H1 (cell line): Measurements from ENCODE around the gene LDLRAP1. TPM values are rescaled to one million over a fixed set of nuclear protein-coding genes. Genes with fewer than 3 reads are reported as not detected.
A peak's percentile ranks its signal among the peaks of the same experiment; 100 is the strongest.

Source experiments
- CTCF ChIA-PET: fragments of 300-600 bp; sonication (Branson Sonifier 250); formaldehyde crosslinking; loops from one replicate; lab custom pipeline; 2021; ENCODE audit not compliant: partially characterized antibody; lab: Charles Lee
- POLR2A ChIA-PET: fragments of 300-600 bp; sonication (Branson Sonifier 250); formaldehyde crosslinking; loops from one replicate; lab custom pipeline; 2021; ENCODE audit warnings: inconsistent platforms; ENCODE audit not compliant: partially characterized antibody; lab: Charles Lee
- DNase-seq, 2 experiments: peaks; one replicate each; pipeline versions ENCODE4 v3.0.0 to v3.0.0-alpha.2; 2010 to 2022; ENCODE audit warnings: low spot score in 2 of 2, low read depth in 1 of 2, mixed read lengths in 1 of 2
- FAIRE-seq: peaks from 2 replicates; lab custom pipeline; 2011; peaks lifted over from hg19 to GRCh38; lab: Jason Lieb, UNC
- H2AFZ ChIP-seq: 2 replicates; pipeline ENCODE4 v1.8.1; 2012; ENCODE audit warnings: low read length, inconsistent platforms
- H2AK5ac ChIP-seq: 2 replicates; pipeline ENCODE4 v1.6.1; 2013; ENCODE audit warnings: low read depth, low read length
- H2BK120ac ChIP-seq: replicated peaks from 2 replicates; pipeline ENCODE3; 2013; ENCODE audit warnings: low read depth, low read length, inconsistent platforms
- H2BK12ac ChIP-seq: 2 replicates; pipeline ENCODE4 v1.6.1; 2013; ENCODE audit warnings: low read depth, low read length
- H2BK15ac ChIP-seq: 2 replicates; pipeline ENCODE4 v1.6.1; 2013; ENCODE audit warnings: low read length
- H2BK20ac ChIP-seq: 2 replicates; pipeline ENCODE4 v1.6.1; 2013; ENCODE audit warnings: low read length
- H2BK5ac ChIP-seq: 2 replicates; pipeline ENCODE4 v1.6.1; 2013; ENCODE audit warnings: low read depth, low read length
- H3K14ac ChIP-seq: 2 replicates; pipeline ENCODE4 v1.6.1; 2013; ENCODE audit warnings: inconsistent platforms; ENCODE audit not compliant: insufficient read length
- H3K18ac ChIP-seq: 2 replicates; pipeline ENCODE4 v1.6.1; 2013; ENCODE audit warnings: low read length; ENCODE audit errors: extremely low read depth
- H3K23ac ChIP-seq: 2 replicates; pipeline ENCODE4 v1.6.1; 2013; ENCODE audit warnings: inconsistent platforms; ENCODE audit not compliant: insufficient read length
- H3K23me2 ChIP-seq: 2 replicates; pipeline ENCODE4 v1.6.1; 2013; ENCODE audit warnings: low read depth, low read length
- H3K27ac ChIP-seq: 2 replicates; pipeline ENCODE4 v1.6.1; 2011; ENCODE audit warnings: low read depth, low read length, inconsistent platforms
- H3K27me3 ChIP-seq, 4 experiments: replicated peaks in 1 of 4; 1 replicate in 1 of 4; 2 replicates in 3 of 4; pipeline versions ENCODE4 v1.6.1 to v1.8.1; 2011 to 2013; ENCODE audit warnings: low read length in 3 of 4, mild to moderate bottlenecking in 3 of 4, inconsistent platforms in 2 of 4, mixed read lengths in 2 of 4, moderate library complexity in 1 of 4; ENCODE audit not compliant: control insufficient read depth in 3 of 4, insufficient read depth in 3 of 4; ENCODE audit errors: extremely low read depth in 1 of 4
- H3K36me3 ChIP-seq, 4 experiments: 2 replicates each; pipeline versions ENCODE4 v1.6.1 to v1.8.1; 2011 to 2013; ENCODE audit warnings: mild to moderate bottlenecking in 4 of 4, low read length in 3 of 4, moderate library complexity in 2 of 4, control low read depth in 1 of 4, inconsistent platforms in 1 of 4; ENCODE audit not compliant: insufficient read depth in 4 of 4, control insufficient read depth in 2 of 4
- H3K4ac ChIP-seq: replicated peaks from 2 replicates; pipeline ENCODE3; 2013; ENCODE audit warnings: low read length, low read depth, mixed read lengths, inconsistent platforms; ENCODE audit not compliant: insufficient read length
- H3K4me1 ChIP-seq, 4 experiments: replicated peaks in 1 of 4; 1 replicate in 1 of 4; 2 replicates in 3 of 4; pipeline versions ENCODE4 v1.6.1 to v1.8.1; 2011 to 2013; ENCODE audit warnings: low read length in 3 of 4, inconsistent platforms in 2 of 4, mixed read lengths in 1 of 4; ENCODE audit not compliant: insufficient read depth in 4 of 4, control insufficient read depth in 3 of 4
- H3K4me2 ChIP-seq, 2 experiments: 2 replicates each; pipeline versions ENCODE4 v1.6.1 to v1.8.1; 2011 to 2013; ENCODE audit warnings: low read depth in 2 of 2, low read length in 2 of 2, control low read depth in 1 of 2, inconsistent platforms in 1 of 2, mild to moderate bottlenecking in 1 of 2; ENCODE audit not compliant: insufficient read depth in 1 of 2
- H3K4me3 ChIP-seq, 4 experiments: fragments of 200-600, 300-600 bp in 1 of 4; sonication (generic), shearing (Covaris generic), sonication (Bioruptor Twin) in 1 of 4; 2 replicates each; pipeline versions ENCODE4 v1.5.1 to v1.8.1; 2011 to 2016; ENCODE audit warnings: low read length in 4 of 4, low read depth in 3 of 4, control low read depth in 2 of 4, inconsistent platforms in 2 of 4, mild to moderate bottlenecking in 2 of 4, mixed read lengths in 1 of 4, moderate library complexity in 1 of 4; ENCODE audit not compliant: insufficient read depth in 2 of 4; ENCODE audit errors: extremely low read depth in 1 of 4
- H3K56ac ChIP-seq: replicated peaks from 2 replicates; pipeline ENCODE3; 2013; ENCODE audit warnings: low read depth, mild to moderate bottlenecking, mixed read lengths, low read length, inconsistent platforms; ENCODE audit not compliant: insufficient read length
- H3K79me1 ChIP-seq: 2 replicates; pipeline ENCODE4 v1.6.1; 2013; ENCODE audit warnings: low read depth, low read length, control low read depth
- H3K79me2 ChIP-seq, 2 experiments: 2 replicates each; pipeline versions ENCODE4 v1.6.1 to v1.8.1; 2012 to 2013; ENCODE audit warnings: low read length in 2 of 2, mild to moderate bottlenecking in 2 of 2, inconsistent platforms in 1 of 2; ENCODE audit not compliant: insufficient read depth in 2 of 2, control insufficient read depth in 1 of 2
- H3K9ac ChIP-seq, 4 experiments: replicated peaks in 1 of 4; 1 replicate in 1 of 4; 2 replicates in 3 of 4; pipeline versions ENCODE4 v1.6.1 to v1.8.1; 2011 to 2013; ENCODE audit warnings: low read depth in 3 of 4, low read length in 3 of 4, control low read depth in 2 of 4, mild to moderate bottlenecking in 2 of 4, moderate library complexity in 2 of 4, inconsistent platforms in 1 of 4; ENCODE audit errors: extremely low read depth in 1 of 4
- H3K9me3 ChIP-seq, 2 experiments: 2 replicates each; pipeline versions ENCODE4 v1.6.1 to v1.8.1; 2012 to 2013; ENCODE audit warnings: mild to moderate bottlenecking in 2 of 2, moderate library complexity in 2 of 2, control low read depth in 1 of 2, inconsistent platforms in 1 of 2, low read depth in 1 of 2, low read length in 1 of 2, mixed read lengths in 1 of 2; ENCODE audit not compliant: insufficient read depth in 2 of 2
- H4K20me1 ChIP-seq, 2 experiments: replicated peaks in 1 of 2; 2 replicates each; pipeline versions ENCODE3 to v1.8.1; 2011 to 2013; ENCODE audit warnings: inconsistent platforms in 2 of 2, low read length in 2 of 2, mild to moderate bottlenecking in 1 of 2; ENCODE audit not compliant: insufficient read depth in 2 of 2, control insufficient read depth in 1 of 2
- H4K5ac ChIP-seq: 2 replicates; pipeline ENCODE4 v1.6.1; 2013; ENCODE audit warnings: low read length, low read depth, mixed read lengths, inconsistent platforms; ENCODE audit not compliant: insufficient read length
- H4K8ac ChIP-seq: 2 replicates; pipeline ENCODE4 v1.8.0; 2013; ENCODE audit warnings: mild to moderate bottlenecking, moderate library complexity, low read length, inconsistent platforms; ENCODE audit not compliant: insufficient read depth; ENCODE audit errors: extremely low read depth
- H4K91ac ChIP-seq: replicated peaks from 2 replicates; pipeline ENCODE3; 2013; ENCODE audit warnings: low read length, mixed read lengths, inconsistent platforms; ENCODE audit not compliant: insufficient read length
- ATF3 ChIP-seq: IDR thresholded peaks from 2 replicates; pipeline ENCODE4 v1.6.1; 2011; ENCODE audit warnings: low read depth, mild to moderate bottlenecking, low read length; ENCODE audit not compliant: insufficient read depth
- EZH2 ChIP-seq: fragments of 200-600 bp; sonication (generic); IDR thresholded peaks from 2 replicates; pipeline ENCODE4 v1.7.1; 2012; ENCODE audit warnings: low read depth, mild to moderate bottlenecking, moderate library complexity, low read length, inconsistent platforms; ENCODE audit not compliant: severe bottlenecking
- FOSL1 ChIP-seq: IDR thresholded peaks from 2 replicates; pipeline ENCODE4 v1.6.1; 2011; ENCODE audit warnings: mild to moderate bottlenecking, low read depth, low read length, moderate library complexity; ENCODE audit not compliant: insufficient read depth
- JUND ChIP-seq: IDR thresholded peaks from 2 replicates; pipeline ENCODE4 v1.6.1; 2011; ENCODE audit warnings: mild to moderate bottlenecking, improper control_type of control experiment, low read length
- KDM5A ChIP-seq: fragments of 200-600 bp; IDR thresholded peaks from 2 replicates; pipeline ENCODE4 v1.7.1; 2012; ENCODE audit warnings: mild to moderate bottlenecking, low read length, inconsistent platforms, mixed read lengths
- NRF1 ChIP-seq: IDR thresholded peaks from 2 replicates; pipeline ENCODE4 v1.6.1; 2011; ENCODE audit warnings: mild to moderate bottlenecking, low read depth, low read length, improper control_type of control experiment
- PHF8 ChIP-seq: fragments of 200-600 bp; sonication (generic); conservative IDR thresholded peaks from 2 replicates; pipeline ENCODE4 v1.7.1; 2012; ENCODE audit warnings: low read depth, mild to moderate bottlenecking, inconsistent platforms, low read length, moderate library complexity
- POLR2AphosphoS5 ChIP-seq: IDR thresholded peaks from 2 replicates; pipeline ENCODE4 v1.6.1; 2011; ENCODE audit warnings: low read depth, low read length
- SIN3A ChIP-seq, 2 experiments: IDR thresholded peaks in 1 of 2; conservative IDR thresholded peaks in 1 of 2; 2 replicates each; pipeline ENCODE4 v1.6.1; 2011 to 2012; ENCODE audit warnings: low read length in 2 of 2, improper control_type of control experiment in 1 of 2, low read depth in 1 of 2, mild to moderate bottlenecking in 1 of 2
- SP4 ChIP-seq: IDR thresholded peaks from 2 replicates; pipeline ENCODE4 v1.6.1; 2012; ENCODE audit warnings: low read length, inconsistent platforms
- USF2 ChIP-seq: IDR thresholded peaks from 2 replicates; pipeline ENCODE4 v1.6.1; 2011; ENCODE audit warnings: low read length, improper control_type of control experiment
- WGBS, 2 experiments: shearing (Covaris generic) in 1 of 2; methylation state at CpG; one replicate each; pipeline versions ENCODE4 v1.1.6 to v1.1.7; 2013 to 2015; ENCODE audit warnings: low lambda C conversion rate in 2 of 2, mixed read lengths in 2 of 2, inconsistent platforms in 1 of 2, low coverage in 1 of 2, missing lambda C conversion rate in 1 of 2; ENCODE audit not compliant: insufficient replicate concordance in 2 of 2, insufficient coverage in 1 of 2, insufficient read length in 1 of 2; ENCODE audit errors: extremely low coverage in 1 of 2, missing lambda C conversion rate in 1 of 2; 5-methylcytosine and 5-hydroxymethylcytosine counted together
- polyA plus RNA-seq, 7 experiments: library from polyadenylated mRNA; depleted of rRNA in 3 of 7; stranded (reverse) in 5 of 7; unstranded in 2 of 7; fragments of >200 nt in 5 of 7; fragments of 200-250 nt in 2 of 7; gene quantifications; 1 replicate in 5 of 7; 2 replicates in 1 of 7; 4 replicates in 1 of 7; pipeline versions ENCODE4 v1.2.1 to v1.2.3, GENCODE V29; 2011 to 2013; ENCODE audit warnings: missing spikeins in 2 of 7, mixed read lengths in 2 of 7
- total RNA-seq: library from RNA; stranded (reverse); fragmentation: NEBNext Ultra II Directional; extraction: Animal tissue kit (Norgen Biotek cat#: 25700); gene quantifications from 2 replicates; pipeline ENCODE4 v1.2.1, GENCODE V29; 2021

The LDLRAP1 gene
- total and polyA plus RNA-seq, 2 of the 8 experiments (the other 6 are each of a cell fraction or from before 2014, with no cell fraction given): 12.8 to 13.2 TPM

- Histone ChIP-seq H3K36me3 (no peaks in the 10 kb centered on the region), H2BK20ac (no peak overlapping the region), H3K23ac (no peak overlapping the region), H3K27ac (no peak overlapping the region), H3K9ac (no peak overlapping the region), H4K8ac (peak overlapping the region; percentile 57; the same call in 1 of the 2 replicates), H2BK12ac (no peak overlapping the region), H2AK5ac (no peak overlapping the region), H4K5ac (no peak overlapping the region), H2BK120ac (no peak overlapping the region), H3K27me3 (no peaks in the 10 kb centered on the region), H3K4ac (no peak overlapping the region), H2BK5ac (no peak overlapping the region), H3K23me2 (no peaks in the 10 kb centered on the region; the same call in 1 of the 2 replicates), H4K91ac (no peak overlapping the region), H2BK15ac (no peak overlapping the region), H3K79me1 (peaks cover 10% of the 10 kb centered on the region), H3K14ac (no peak overlapping the region), H3K4me2 (no peak overlapping the region), H3K56ac (no peak overlapping the region), H4K20me1 (peaks cover 0 to 3% of the 10 kb centered on the region in 2 experiments), H3K79me2 (0 out of 4 replicates have a peak, but pooled peaks cover 0 to 5% of the 10 kb centered on the region in 2 experiments), H3K18ac (no peak overlapping the region), H3K4me1 (no peaks in the 10 kb centered on the region; a peak in 1 of 7 replicates), H2AFZ (no peak overlapping the region), H3K9me3 (no peaks in the 10 kb centered on the region), H3K4me3 (no peak overlapping the region)
- DNase-seq: no peak
- FAIRE-seq: no peak
- ChIA-PET CTCF (interaction anchor here (0.6 to 9.3 kb wide), 15 partner anchors 8 to 655 kb away, joined by 3 to 72 read pairs (median 3); partner anchors contain the start of gene LDLRAP1), POLR2A (no interaction called here)
- TF ChIP-seq JUND: no peak
- TF ChIP-seq SIN3A (conservative IDR thresholded peaks at IDR 0.05 in 1 of 2, IDR thresholded peaks at IDR 0.05 in 1 of 2; ENCODE audit: low read depth in 1 of 2, low read length in 2 of 2): no peak
- no peak for TF ChIP-seq EZH2
- no peak for TF ChIP-seq PHF8
- no peak for TF ChIP-seq SP4
- no peak for TF ChIP-seq USF2
- TF ChIP-seq NRF1: no peak
- TF ChIP-seq ATF3: no peak
- no peak for TF ChIP-seq KDM5A
- TF ChIP-seq POLR2AphosphoS5: no peak
- no peak for TF ChIP-seq FOSL1
- WGBS, 2 experiments: 83% methylated on average over 11 of the region's 11 CpGs; no CpG with 5 or more reads in 1 of the 2 experiments
Measured at GRCh38 chr1:25553749-25554429, 10.5 kb downstream of the LDLRAP1 start.
